ENCODE results near the gene CYB5B. TPM values are rescaled to one million over a fixed set of nuclear protein-coding genes. Genes with fewer than 3 reads are reported as not detected.
A peak's percentile ranks its signal among the peaks of the same experiment; 100 is the strongest.

Gene CYB5B, protein sequence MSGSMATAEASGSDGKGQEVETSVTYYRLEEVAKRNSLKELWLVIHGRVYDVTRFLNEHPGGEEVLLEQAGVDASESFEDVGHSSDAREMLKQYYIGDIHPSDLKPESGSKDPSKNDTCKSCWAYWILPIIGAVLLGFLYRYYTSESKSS
- total RNA-seq = 23.4 TPM

- Histone ChIP-seq H3K4me3 (ENCODE audit: low read length) (peak within 1 kb of the TSS; percentile 72), H3K9me3 (ENCODE audit: low read depth, low read length) (no peaks in the 10 kb centered on the region), H3K4me1 (ENCODE audit: insufficient read depth, low read length) (peaks cover 12% of the 10 kb centered on the region), H3K27me3 (ENCODE audit: insufficient read depth, low read length) (no peaks in the 10 kb centered on the region)
Observed at GRCh38 chr16:69424053-69424934, at the start of gene CYB5B. CYB5B (plus strand) TSS chr16:69424619; CDS start chr16:69424684, 65 bp downstream.

DNA sequence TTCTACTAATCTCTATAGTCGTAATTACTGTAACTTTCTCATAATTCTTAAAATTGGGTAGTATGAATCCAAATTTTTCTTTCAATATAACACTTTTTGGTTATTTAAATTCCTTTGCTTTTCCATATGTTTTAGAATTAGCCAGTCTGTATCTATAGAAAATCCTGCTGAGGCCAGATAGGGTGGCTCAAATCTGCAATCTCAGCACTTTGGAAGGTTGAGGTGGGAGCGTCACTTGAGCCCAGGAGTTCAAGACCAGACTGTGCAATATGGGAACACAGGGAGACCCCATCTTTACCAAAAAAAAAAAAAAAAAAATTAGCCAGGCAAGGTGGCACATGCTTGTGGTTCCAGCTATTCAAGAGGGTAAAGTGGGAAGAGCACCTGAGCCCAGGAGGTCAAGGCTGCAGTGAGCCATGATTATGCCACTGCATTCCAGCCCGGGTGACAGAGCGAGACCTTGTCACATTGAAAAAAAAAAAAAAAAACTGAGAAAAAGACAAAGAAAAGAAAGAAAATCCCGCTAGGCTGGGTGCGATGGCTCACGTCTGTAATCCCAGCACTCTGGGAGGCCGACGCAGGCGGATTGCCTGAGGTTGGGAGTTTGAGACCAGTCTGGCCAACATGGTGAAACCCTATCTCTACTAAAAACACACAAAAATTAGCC lies 47.9 kb upstream of the CYB5B start:
- Histone ChIP-seq H3K9me3 (ENCODE audit: low read depth, low read length) (no peaks in the 10 kb centered on the region), H3K27me3 (ENCODE audit: insufficient read depth, low read length) (no peaks in the 10 kb centered on the region), H3K4me1 (ENCODE audit: insufficient read depth, low read length) (peaks cover 9% of the 10 kb centered on the region), H3K4me3 (ENCODE audit: low read length) (no peak overlapping the region)

- no peaks in the 10 kb centered on the region for H3K9me3 ChIP-seq (ENCODE audit: low read depth, low read length)
- H3K27me3 ChIP-seq (ENCODE audit: insufficient read depth, low read length) = no peaks in the 10 kb centered on the region
- no peak overlapping the region for H3K4me3 ChIP-seq (ENCODE audit: low read length)
- peaks cover 14% of the 10 kb centered on the region for H3K4me1 ChIP-seq (ENCODE audit: insufficient read depth, low read length)
Observed at GRCh38 chr16:69378036-69378435, 46.4 kb upstream of the CYB5B start.

- Histone ChIP-seq H3K27me3 (ENCODE audit: insufficient read depth, low read length) (no peaks in the 10 kb centered on the region), H3K9me3 (ENCODE audit: low read depth, low read length) (no peaks in the 10 kb centered on the region), H3K4me1 (ENCODE audit: insufficient read depth, low read length) (peaks cover 17% of the 10 kb centered on the region), H3K4me3 (ENCODE audit: low read length) (no peak overlapping the region)
Observed at GRCh38 chr16:69378760-69379159, 45.7 kb upstream of the CYB5B start.

DNA sequence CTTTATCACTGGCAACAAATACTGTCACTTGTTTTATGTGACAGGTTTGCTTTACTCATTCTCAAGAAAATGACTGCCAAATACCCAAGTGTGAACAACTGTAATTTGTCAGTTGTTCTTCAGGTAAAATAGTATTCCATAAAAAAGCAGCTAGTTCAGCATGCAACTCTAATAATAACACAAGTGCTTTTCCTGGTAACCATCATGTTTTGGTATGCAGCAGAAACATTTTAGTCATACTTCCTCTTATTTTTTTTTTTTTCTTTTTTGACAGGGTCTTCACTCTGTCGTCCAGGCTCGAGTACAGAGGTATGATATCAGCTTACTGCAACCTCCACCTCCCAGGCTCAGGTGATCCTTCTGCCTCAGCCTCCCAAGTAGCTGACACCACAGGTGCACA lies 43.2 kb upstream of the CYB5B start:
- no peaks in the 10 kb centered on the region for H3K9me3 ChIP-seq (ENCODE audit: low read depth, low read length)
- H3K4me1 ChIP-seq (ENCODE audit: insufficient read depth, low read length) = peaks cover 34% of the 10 kb centered on the region
- no peak overlapping the region for H3K4me3 ChIP-seq (ENCODE audit: low read length)
- no peaks in the 10 kb centered on the region for H3K27me3 ChIP-seq (ENCODE audit: insufficient read depth, low read length)

DNA sequence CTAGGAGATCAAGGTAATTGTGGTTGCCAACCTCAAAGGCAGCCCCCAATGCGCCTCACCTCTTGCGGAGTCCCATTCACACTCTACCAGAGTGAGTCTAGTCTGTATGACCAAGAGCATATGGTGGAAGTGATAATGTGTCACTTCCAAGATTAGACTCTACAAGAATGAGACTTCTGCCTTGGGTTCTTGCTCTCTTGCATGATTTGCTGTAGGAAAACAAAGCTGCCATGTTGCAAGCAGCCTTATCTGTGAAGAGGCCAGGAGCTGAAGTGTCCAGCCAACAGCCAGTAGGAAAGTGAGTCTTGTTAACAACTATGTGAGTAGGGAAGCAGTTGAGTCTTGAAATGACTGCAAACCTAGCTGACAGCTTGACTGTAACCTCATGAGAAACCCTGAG lies 42.0 kb upstream of the CYB5B start:
- Histone ChIP-seq H3K9me3 (ENCODE audit: low read depth, low read length) (no peaks in the 10 kb centered on the region), H3K4me1 (ENCODE audit: insufficient read depth, low read length) (peaks cover 36% of the 10 kb centered on the region), H3K27me3 (ENCODE audit: insufficient read depth, low read length) (no peaks in the 10 kb centered on the region), H3K4me3 (ENCODE audit: low read length) (no peak overlapping the region)

GRCh38 chr16:69384974-69385373 lies 39.4 kb upstream of the CYB5B start:
- peak overlapping the region; percentile 61 for H3K4me3 ChIP-seq (ENCODE audit: low read length)
- H3K27me3 ChIP-seq (ENCODE audit: insufficient read depth, low read length) = no peaks in the 10 kb centered on the region
- H3K4me1 ChIP-seq (ENCODE audit: insufficient read depth, low read length) = peaks cover 36% of the 10 kb centered on the region
- H3K9me3 ChIP-seq (ENCODE audit: low read depth, low read length) = no peaks in the 10 kb centered on the region

DNA sequence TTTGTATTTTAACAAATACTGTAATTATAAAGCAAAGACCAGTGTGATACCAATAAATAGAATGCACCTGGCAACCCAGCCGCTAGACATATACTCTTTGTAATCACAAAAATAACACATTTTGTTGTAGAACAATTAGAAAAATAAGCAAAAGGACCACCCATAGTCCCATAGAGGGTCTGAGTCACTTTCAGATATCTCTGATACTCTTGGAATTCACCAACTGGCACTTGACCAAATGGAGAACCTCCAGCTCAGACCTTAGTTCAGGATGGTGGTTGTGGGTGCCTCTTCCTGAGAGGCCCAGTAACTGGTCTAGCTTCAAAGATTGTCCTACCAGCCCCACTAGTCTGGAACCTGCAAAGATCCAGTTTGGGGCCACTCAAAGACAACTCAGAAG lies 37.8 kb upstream of the CYB5B start:
- Histone ChIP-seq H3K4me3 (ENCODE audit: low read length) (no peak overlapping the region), H3K9me3 (ENCODE audit: low read depth, low read length) (no peaks in the 10 kb centered on the region), H3K27me3 (ENCODE audit: insufficient read depth, low read length) (no peaks in the 10 kb centered on the region), H3K4me1 (ENCODE audit: insufficient read depth, low read length) (peaks cover 27% of the 10 kb centered on the region)

GRCh38 chr16:69393898-69394849 lies 30.2 kb upstream of the CYB5B start:
- Histone ChIP-seq H3K4me1 (ENCODE audit: insufficient read depth, low read length) (peaks cover 11% of the 10 kb centered on the region), H3K4me3 (ENCODE audit: low read length) (no peak overlapping the region), H3K9me3 (ENCODE audit: low read depth, low read length) (no peaks in the 10 kb centered on the region), H3K27me3 (ENCODE audit: insufficient read depth, low read length) (no peaks in the 10 kb centered on the region)

GRCh38 chr16:69395859-69396186 lies 28.6 kb upstream of the CYB5B start:
- H3K9me3 ChIP-seq (ENCODE audit: low read depth, low read length) = no peaks in the 10 kb centered on the region
- peaks cover 11% of the 10 kb centered on the region for H3K4me1 ChIP-seq (ENCODE audit: insufficient read depth, low read length)
- H3K4me3 ChIP-seq (ENCODE audit: low read length) = no peak overlapping the region
- H3K27me3 ChIP-seq (ENCODE audit: insufficient read depth, low read length) = no peaks in the 10 kb centered on the region

GRCh38 chr16:69396187-69397061 lies 28.0 kb upstream of the CYB5B start:
- no peak overlapping the region for H3K4me3 ChIP-seq (ENCODE audit: low read length)
- H3K9me3 ChIP-seq (ENCODE audit: low read depth, low read length) = no peaks in the 10 kb centered on the region
- no peaks in the 10 kb centered on the region for H3K27me3 ChIP-seq (ENCODE audit: insufficient read depth, low read length)
- peaks cover 11% of the 10 kb centered on the region for H3K4me1 ChIP-seq (ENCODE audit: insufficient read depth, low read length)

- peaks cover 21% of the 10 kb centered on the region for H3K4me1 ChIP-seq (ENCODE audit: insufficient read depth, low read length)
- H3K9me3 ChIP-seq (ENCODE audit: low read depth, low read length) = no peaks in the 10 kb centered on the region
- H3K27me3 ChIP-seq (ENCODE audit: insufficient read depth, low read length) = no peaks in the 10 kb centered on the region
- no peak overlapping the region for H3K4me3 ChIP-seq (ENCODE audit: low read length)
Observed at GRCh38 chr16:69397821-69398521, 26.4 kb upstream of the CYB5B start.

GRCh38 chr16:69399361-69399760 lies 25.1 kb upstream of the CYB5B start:
- Histone ChIP-seq H3K4me3 (ENCODE audit: low read length) (no peak overlapping the region), H3K9me3 (ENCODE audit: low read depth, low read length) (no peaks in the 10 kb centered on the region), H3K27me3 (ENCODE audit: insufficient read depth, low read length) (no peaks in the 10 kb centered on the region), H3K4me1 (ENCODE audit: insufficient read depth, low read length) (peaks cover 22% of the 10 kb centered on the region)

All from mononuclear cell (primary cell).